GM20431 (cell line): Measurements from ENCODE around the gene TMEM258.

Source experiments
- in situ Hi-C: fragments of 300-500 bp; cut with MseI, MboI; formaldehyde crosslinking; loops from one replicate; pipeline ENCODE4 v1.15.0; 2020; ENCODE audit warnings: low sequenced_read_pairs; ENCODE audit not compliant: unreplicated experiment

The TMEM258 gene

GRCh38 chr11:61792310-61793082 lies at the start of gene TMEM258, which contains the start of gene FEN1:
TSS of gene TMEM258 (minus strand) at chr11:61792599. CDS start at chr11:61792558, 41 bp downstream.
TSS of gene FEN1 (plus strand) at chr11:61792911. CDS start at chr11:61795362, 2,451 bp downstream.
- in situ Hi-C loops: no loop called here

- in situ Hi-C loops: no loop called here
Observed at GRCh38 chr11:61841636-61842527, 49.5 kb upstream of the TMEM258 start.

- in situ Hi-C loops: no loop called here
Observed at GRCh38 chr11:61840371-61840770, 48.0 kb upstream of the TMEM258 start.

GRCh38 chr11:61839742-61840141 lies 47.3 kb upstream of the TMEM258 start:
- in situ Hi-C loops: no loop called here

- in situ Hi-C loops: no loop called here
Observed at GRCh38 chr11:61838921-61839320, 46.5 kb upstream of the TMEM258 start.

- in situ Hi-C loops: no loop called here
Observed at GRCh38 chr11:61838501-61838900, 46.1 kb upstream of the TMEM258 start.

GRCh38 chr11:61837411-61838005 lies 45.1 kb upstream of the TMEM258 start:
- in situ Hi-C loops: no loop called here

GRCh38 chr11:61836193-61836592 lies 43.8 kb upstream of the TMEM258 start:
- in situ Hi-C loops: no loop called here

- in situ Hi-C loops: no loop called here
Observed at GRCh38 chr11:61834278-61835048, 42.1 kb upstream of the TMEM258 start.

- in situ Hi-C loops: no loop called here
Observed at GRCh38 chr11:61833926-61834277, 41.5 kb upstream of the TMEM258 start.

GRCh38 chr11:61833471-61833870 lies 41.1 kb upstream of the TMEM258 start:
- in situ Hi-C loops: no loop called here

GRCh38 chr11:61832754-61833153 lies 40.4 kb upstream of the TMEM258 start:
- in situ Hi-C loops: no loop called here

- in situ Hi-C loops: no loop called here
Observed at GRCh38 chr11:61832207-61832606, 39.8 kb upstream of the TMEM258 start.

GRCh38 chr11:61830237-61831105 lies 38.1 kb upstream of the TMEM258 start:
- in situ Hi-C loops: no loop called here

- in situ Hi-C loops: no loop called here
Observed at GRCh38 chr11:61829806-61830205, 37.4 kb upstream of the TMEM258 start.

GRCh38 chr11:61828629-61829407 lies 36.4 kb upstream of the TMEM258 start:
- in situ Hi-C loops: no loop called here

GRCh38 chr11:61828379-61828628 lies 35.9 kb upstream of the TMEM258 start:
- in situ Hi-C loops: no loop called here

GRCh38 chr11:61827571-61828378 lies 35.4 kb upstream of the TMEM258 start, which contains the start of gene FADS2:
TSS of gene FADS2 (plus strand) at chr11:61828300. CDS start at chr11:61828391, 91 bp downstream.
- in situ Hi-C loops: no loop called here
